HepG2 (cell line): ENCODE measurements around the gene SLC25A45. TPM values are rescaled to one million over a fixed set of nuclear protein-coding genes. Genes with fewer than 3 reads are reported as not detected.

Source experiments
- CCAR2 ChIP-seq: fragments of 200-400 bp; formaldehyde crosslinking; optimal IDR thresholded peaks from 2 replicates; pipeline ENCODE3; 2018; ENCODE audit warnings: low read depth, mild to moderate bottlenecking, low read length, moderate library complexity
- KDM5A ChIP-seq: fragments of 200-600 bp; sonication (generic); IDR thresholded peaks from 2 replicates; pipeline ENCODE4 v1.7.0; 2018; ENCODE audit warnings: antibody characterized with exemption, mild to moderate bottlenecking, low read length, borderline replicate concordance
- KDM6A ChIP-seq: IDR thresholded peaks from 2 replicates; pipeline ENCODE4 v1.6.1; 2016; ENCODE audit warnings: low read depth
- RNF2 ChIP-seq: fragments of 450-650 bp; conservative IDR thresholded peaks from 2 replicates; pipeline ENCODE4 v1.6.1; 2016; ENCODE audit warnings: low read depth
- SOX5 ChIP-seq: IDR thresholded peaks from 2 replicates; pipeline ENCODE4 v1.6.1; 2016; ENCODE audit warnings: borderline replicate concordance
- TBL1XR1 ChIP-seq: fragments of 150-350 bp; IDR thresholded peaks from 2 replicates; pipeline ENCODE4 v1.6.1; 2014; ENCODE audit warnings: borderline replicate concordance, low read length; ENCODE audit not compliant: partially characterized antibody
- ZNF33A ChIP-seq: sonication (generic); formaldehyde crosslinking; IDR thresholded peaks from 2 replicates; pipeline ENCODE4 v1.5.1; 2020; ENCODE audit warnings: missing genetic modification reagents, mild to moderate bottlenecking, moderate library complexity, borderline replicate concordance
- polyA plus RNA-seq, 8 experiments: library from polyadenylated mRNA; depleted of rRNA in 3 of 8; stranded (reverse) in 7 of 8; unstranded in 1 of 8; fragments of >200 nt; fragmentation: Illumina TruSeq in 4 of 8; extraction: Trizol in 4 of 8; gene quantifications; 2 replicates each; pipeline versions ENCODE4 v1.2.1 to v1.2.3, GENCODE V29; 2011 to 2016; ENCODE audit warnings: low read depth in 4 of 8, missing spikeins in 1 of 8, mixed read lengths in 1 of 8; ENCODE audit not compliant: insufficient read depth in 1 of 8
- total RNA-seq, 5 experiments: library from RNA; depleted of rRNA; stranded (reverse); fragments of >200 nt; fragmentation: Illumina TruSeq; extraction: Trizol; gene quantifications; 2 replicates each; pipeline ENCODE4 v1.2.3, GENCODE V29; 2016; ENCODE audit warnings: low read depth in 1 of 5
- TF ChIP-seq, protein P1 (sequence below): IDR thresholded peaks from 2 replicates; pipeline ENCODE4 v1.4.0; 2020; ENCODE audit warnings: mild to moderate bottlenecking, missing genetic modification reagents
- TF ChIP-seq, protein P2 (sequence below): sonication (generic); formaldehyde crosslinking; IDR thresholded peaks from 2 replicates; pipeline ENCODE4 v1.5.1; 2020; ENCODE audit warnings: missing genetic modification reagents, mild to moderate bottlenecking, borderline replicate concordance
- TF ChIP-seq, protein P3 (sequence below): sonication (generic); formaldehyde crosslinking; IDR thresholded peaks from 2 replicates; pipeline ENCODE4 v1.8.0; 2022; ENCODE audit warnings: missing genetic modification reagents, mild to moderate bottlenecking, borderline replicate concordance
- TF ChIP-seq, protein P4 (sequence below): sonication (generic); formaldehyde crosslinking; IDR thresholded peaks from 2 replicates; pipeline ENCODE4 v1.8.0; 2022; ENCODE audit warnings: missing genetic modification reagents, mild to moderate bottlenecking, moderate library complexity, borderline replicate concordance
- TF ChIP-seq, protein P5 (sequence below): sonication (generic); formaldehyde crosslinking; IDR thresholded peaks from 2 replicates; pipeline ENCODE4 v1.5.1; 2020; ENCODE audit warnings: missing genetic modification reagents, mild to moderate bottlenecking, borderline replicate concordance

Gene SLC25A45
- total and polyA plus RNA-seq, 2 of the 13 experiments (the other 11 are each of a cell fraction or from before 2014, with no cell fraction given): 1.2 to 3.4 TPM

DNA sequence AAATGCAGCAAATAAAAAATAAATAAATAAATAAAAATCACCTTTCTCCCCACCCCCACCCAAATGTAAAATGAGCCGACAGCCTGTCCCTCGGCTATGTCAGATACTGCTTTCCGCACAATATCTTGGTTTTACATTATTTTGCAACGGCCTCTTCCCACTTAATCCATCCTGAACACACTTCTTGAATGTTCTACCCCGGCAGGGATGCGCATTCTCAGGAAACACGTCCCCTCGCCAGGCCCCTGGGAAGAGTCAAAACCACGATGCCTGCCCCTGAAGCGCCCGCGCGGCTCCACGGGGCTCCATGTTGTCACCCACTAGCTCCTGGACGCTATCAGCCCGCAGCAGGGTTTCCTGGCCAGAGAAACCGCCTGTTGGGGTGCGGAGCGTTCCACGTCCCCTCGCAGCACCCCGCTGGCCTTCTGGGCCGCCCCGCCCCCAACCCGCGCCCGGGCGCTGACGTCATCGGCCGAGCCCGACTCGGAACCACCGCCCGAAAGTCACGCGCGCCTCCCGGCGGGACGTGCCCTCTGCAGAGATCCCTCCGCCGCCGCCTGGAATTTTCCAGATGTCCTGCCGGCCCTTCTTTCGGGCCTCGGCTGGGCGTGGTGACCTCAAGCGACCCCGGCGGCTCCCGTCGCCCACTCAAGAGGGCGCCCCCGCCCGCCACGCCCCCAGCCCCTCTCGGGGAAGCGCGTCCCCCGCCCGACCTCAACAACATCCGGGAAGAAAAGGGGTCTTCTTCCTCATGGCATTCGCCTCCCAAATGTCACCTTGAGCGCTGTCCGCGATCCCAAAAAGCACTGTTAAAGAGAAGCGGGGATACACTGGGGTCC lies 39.6 kb upstream of the SLC25A45 start (continued):
- TF ChIP-seq, protein P1, sequence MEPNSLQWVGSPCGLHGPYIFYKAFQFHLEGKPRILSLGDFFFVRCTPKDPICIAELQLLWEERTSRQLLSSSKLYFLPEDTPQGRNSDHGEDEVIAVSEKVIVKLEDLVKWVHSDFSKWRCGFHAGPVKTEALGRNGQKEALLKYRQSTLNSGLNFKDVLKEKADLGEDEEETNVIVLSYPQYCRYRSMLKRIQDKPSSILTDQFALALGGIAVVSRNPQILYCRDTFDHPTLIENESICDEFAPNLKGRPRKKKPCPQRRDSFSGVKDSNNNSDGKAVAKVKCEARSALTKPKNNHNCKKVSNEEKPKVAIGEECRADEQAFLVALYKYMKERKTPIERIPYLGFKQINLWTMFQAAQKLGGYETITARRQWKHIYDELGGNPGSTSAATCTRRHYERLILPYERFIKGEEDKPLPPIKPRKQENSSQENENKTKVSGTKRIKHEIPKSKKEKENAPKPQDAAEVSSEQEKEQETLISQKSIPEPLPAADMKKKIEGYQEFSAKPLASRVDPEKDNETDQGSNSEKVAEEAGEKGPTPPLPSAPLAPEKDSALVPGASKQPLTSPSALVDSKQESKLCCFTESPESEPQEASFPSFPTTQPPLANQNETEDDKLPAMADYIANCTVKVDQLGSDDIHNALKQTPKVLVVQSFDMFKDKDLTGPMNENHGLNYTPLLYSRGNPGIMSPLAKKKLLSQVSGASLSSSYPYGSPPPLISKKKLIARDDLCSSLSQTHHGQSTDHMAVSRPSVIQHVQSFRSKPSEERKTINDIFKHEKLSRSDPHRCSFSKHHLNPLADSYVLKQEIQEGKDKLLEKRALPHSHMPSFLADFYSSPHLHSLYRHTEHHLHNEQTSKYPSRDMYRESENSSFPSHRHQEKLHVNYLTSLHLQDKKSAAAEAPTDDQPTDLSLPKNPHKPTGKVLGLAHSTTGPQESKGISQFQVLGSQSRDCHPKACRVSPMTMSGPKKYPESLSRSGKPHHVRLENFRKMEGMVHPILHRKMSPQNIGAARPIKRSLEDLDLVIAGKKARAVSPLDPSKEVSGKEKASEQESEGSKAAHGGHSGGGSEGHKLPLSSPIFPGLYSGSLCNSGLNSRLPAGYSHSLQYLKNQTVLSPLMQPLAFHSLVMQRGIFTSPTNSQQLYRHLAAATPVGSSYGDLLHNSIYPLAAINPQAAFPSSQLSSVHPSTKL (CRISPR knock-in tag): peak; percentile 78
- TF ChIP-seq, protein P2, sequence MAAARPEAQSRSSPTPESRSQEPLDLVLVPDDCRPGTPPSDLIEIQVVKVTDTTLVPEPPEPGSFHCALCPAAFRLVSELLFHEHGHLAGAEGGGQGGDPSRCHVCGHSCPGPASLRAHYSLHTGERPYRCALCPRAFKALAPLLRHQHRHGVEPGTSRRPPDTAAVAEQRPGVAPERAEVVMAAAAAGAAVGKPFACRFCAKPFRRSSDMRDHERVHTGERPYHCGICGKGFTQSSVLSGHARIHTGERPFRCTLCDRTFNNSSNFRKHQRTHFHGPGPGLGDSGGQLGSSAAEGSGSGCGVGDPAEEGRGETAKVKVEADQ (CRISPR knock-in tag): 0 out of 2 replicates have a peak, but pooled peaks have one; percentile 11
- no peak for TF ChIP-seq RNF2
- TF ChIP-seq, protein P3, sequence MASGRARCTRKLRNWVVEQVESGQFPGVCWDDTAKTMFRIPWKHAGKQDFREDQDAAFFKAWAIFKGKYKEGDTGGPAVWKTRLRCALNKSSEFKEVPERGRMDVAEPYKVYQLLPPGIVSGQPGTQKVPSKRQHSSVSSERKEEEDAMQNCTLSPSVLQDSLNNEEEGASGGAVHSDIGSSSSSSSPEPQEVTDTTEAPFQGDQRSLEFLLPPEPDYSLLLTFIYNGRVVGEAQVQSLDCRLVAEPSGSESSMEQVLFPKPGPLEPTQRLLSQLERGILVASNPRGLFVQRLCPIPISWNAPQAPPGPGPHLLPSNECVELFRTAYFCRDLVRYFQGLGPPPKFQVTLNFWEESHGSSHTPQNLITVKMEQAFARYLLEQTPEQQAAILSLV: peak; percentile 54; the same call in 1 of the 2 replicates
- TF ChIP-seq, protein P4, sequence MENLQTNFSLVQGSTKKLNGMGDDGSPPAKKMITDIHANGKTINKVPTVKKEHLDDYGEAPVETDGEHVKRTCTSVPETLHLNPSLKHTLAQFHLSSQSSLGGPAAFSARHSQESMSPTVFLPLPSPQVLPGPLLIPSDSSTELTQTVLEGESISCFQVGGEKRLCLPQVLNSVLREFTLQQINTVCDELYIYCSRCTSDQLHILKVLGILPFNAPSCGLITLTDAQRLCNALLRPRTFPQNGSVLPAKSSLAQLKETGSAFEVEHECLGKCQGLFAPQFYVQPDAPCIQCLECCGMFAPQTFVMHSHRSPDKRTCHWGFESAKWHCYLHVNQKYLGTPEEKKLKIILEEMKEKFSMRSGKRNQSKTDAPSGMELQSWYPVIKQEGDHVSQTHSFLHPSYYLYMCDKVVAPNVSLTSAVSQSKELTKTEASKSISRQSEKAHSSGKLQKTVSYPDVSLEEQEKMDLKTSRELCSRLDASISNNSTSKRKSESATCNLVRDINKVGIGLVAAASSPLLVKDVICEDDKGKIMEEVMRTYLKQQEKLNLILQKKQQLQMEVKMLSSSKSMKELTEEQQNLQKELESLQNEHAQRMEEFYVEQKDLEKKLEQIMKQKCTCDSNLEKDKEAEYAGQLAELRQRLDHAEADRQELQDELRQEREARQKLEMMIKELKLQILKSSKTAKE (CRISPR knock-in tag): peak; percentile 66
- TF ChIP-seq CCAR2: no peak
- TF ChIP-seq, protein P5, sequence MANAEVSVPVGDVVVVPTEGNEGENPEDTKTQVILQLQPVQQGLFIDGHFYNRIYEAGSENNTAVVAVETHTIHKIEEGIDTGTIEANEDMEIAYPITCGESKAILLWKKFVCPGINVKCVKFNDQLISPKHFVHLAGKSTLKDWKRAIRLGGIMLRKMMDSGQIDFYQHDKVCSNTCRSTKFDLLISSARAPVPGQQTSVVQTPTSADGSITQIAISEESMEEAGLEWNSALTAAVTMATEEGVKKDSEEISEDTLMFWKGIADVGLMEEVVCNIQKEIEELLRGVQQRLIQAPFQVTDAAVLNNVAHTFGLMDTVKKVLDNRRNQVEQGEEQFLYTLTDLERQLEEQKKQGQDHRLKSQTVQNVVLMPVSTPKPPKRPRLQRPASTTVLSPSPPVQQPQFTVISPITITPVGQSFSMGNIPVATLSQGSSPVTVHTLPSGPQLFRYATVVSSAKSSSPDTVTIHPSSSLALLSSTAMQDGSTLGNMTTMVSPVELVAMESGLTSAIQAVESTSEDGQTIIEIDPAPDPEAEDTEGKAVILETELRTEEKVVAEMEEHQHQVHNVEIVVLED: no peak
- no peak for TF ChIP-seq TBL1XR1
- no peak for TF ChIP-seq KDM6A
- 0 out of 2 replicates have a peak, but pooled peaks have one; percentile 31 for TF ChIP-seq KDM5A
- peak; percentile 43; the same call in 1 of the 2 replicates for TF ChIP-seq SOX5 (CRISPR knock-in tag)
- no peak for TF ChIP-seq ZNF33A
